ENCODE data around the gene TGM1.

TGM1 gene

GRCh38 chr14:24243336-24243836, 19.6 kb downstream of the TGM1 start:
- Histone ChIP-seq H3K4me1 (ENCODE audit: control insufficient read depth in 1 of 2, insufficient read depth in 2 of 2, low read length in 2 of 2) (peaks cover 34 to 48% of the 10 kb centered on the region in 2 donors), H3K4me3 (ENCODE audit: low read depth in 1 of 2, low read length in 2 of 2) (peak overlapping the region; percentile 84 to 93), H3K27me3 (ENCODE audit: control insufficient read depth in 1 of 2, insufficient read depth in 2 of 2, low read length in 2 of 2) (no peaks in the 10 kb centered on the region), H3K27ac (ENCODE audit: low read depth, low read length) (peak overlapping the region; percentile 100), H3K9me3 (ENCODE audit: control insufficient read depth in 1 of 2, low read length in 2 of 2) (no peaks in the 10 kb centered on the region), H3K9ac (ENCODE audit: low read depth in 1 of 2, low read length in 2 of 2) (peak overlapping the region; percentile 88 to 99), H3K36me3 (ENCODE audit: control insufficient read depth in 1 of 2, insufficient read depth in 2 of 2, low read length in 2 of 2) (peaks cover 22 to 27% of the 10 kb centered on the region in 2 donors)

GRCh38 chr14:24241829-24242443, 21.0 kb downstream of the TGM1 start:
- Histone ChIP-seq H3K9me3 (ENCODE audit: control insufficient read depth in 1 of 2, low read length in 2 of 2) (no peaks in the 10 kb centered on the region), H3K4me3 (ENCODE audit: low read depth in 1 of 2, low read length in 2 of 2) (peak overlapping the region; percentile 84 to 93), H3K27ac (ENCODE audit: low read depth, low read length) (peak overlapping the region; percentile 100), H3K36me3 (ENCODE audit: control insufficient read depth in 1 of 2, insufficient read depth in 2 of 2, low read length in 2 of 2) (peaks cover 36 to 42% of the 10 kb centered on the region in 2 donors), H3K4me1 (ENCODE audit: control insufficient read depth in 1 of 2, insufficient read depth in 2 of 2, low read length in 2 of 2) (peaks cover 34 to 46% of the 10 kb centered on the region in 2 donors), H3K27me3 (ENCODE audit: control insufficient read depth in 1 of 2, insufficient read depth in 2 of 2, low read length in 2 of 2) (no peaks in the 10 kb centered on the region), H3K9ac (ENCODE audit: low read depth in 1 of 2, low read length in 2 of 2) (peak overlapping the region; percentile 88 to 99)

GRCh38 chr14:24240110-24240918, 22.7 kb downstream of the TGM1 start:
- Histone ChIP-seq H3K36me3 (ENCODE audit: control insufficient read depth in 1 of 2, insufficient read depth in 2 of 2, low read length in 2 of 2) (peaks cover 47 to 57% of the 10 kb centered on the region in 2 donors), H3K9ac (ENCODE audit: low read depth in 1 of 2, low read length in 2 of 2) (peak overlapping the region in 1 of 2 donors; percentile 88), H3K27ac (ENCODE audit: low read depth, low read length) (no peak overlapping the region), H3K4me3 (ENCODE audit: low read depth in 1 of 2, low read length in 2 of 2) (peak overlapping the region in 1 of 2 donors; percentile 29), H3K4me1 (ENCODE audit: control insufficient read depth in 1 of 2, insufficient read depth in 2 of 2, low read length in 2 of 2) (peaks cover 34 to 42% of the 10 kb centered on the region in 2 donors), H3K9me3 (ENCODE audit: control insufficient read depth in 1 of 2, low read length in 2 of 2) (no peaks in the 10 kb centered on the region), H3K27me3 (ENCODE audit: control insufficient read depth in 1 of 2, insufficient read depth in 2 of 2, low read length in 2 of 2) (no peaks in the 10 kb centered on the region)

GRCh38 chr14:24238527-24239037, 24.4 kb downstream of the TGM1 start:
- Histone ChIP-seq H3K27me3 (ENCODE audit: control insufficient read depth in 1 of 2, insufficient read depth in 2 of 2, low read length in 2 of 2) (no peaks in the 10 kb centered on the region), H3K36me3 (ENCODE audit: control insufficient read depth in 1 of 2, insufficient read depth in 2 of 2, low read length in 2 of 2) (peaks cover 47 to 64% of the 10 kb centered on the region in 2 donors), H3K4me1 (ENCODE audit: control insufficient read depth in 1 of 2, insufficient read depth in 2 of 2, low read length in 2 of 2) (peaks cover 44 to 46% of the 10 kb centered on the region in 2 donors), H3K27ac (ENCODE audit: low read depth, low read length) (no peak overlapping the region), H3K4me3 (ENCODE audit: low read depth in 1 of 2, low read length in 2 of 2) (no peak overlapping the region), H3K9me3 (ENCODE audit: control insufficient read depth in 1 of 2, low read length in 2 of 2) (no peaks in the 10 kb centered on the region), H3K9ac (ENCODE audit: low read depth in 1 of 2, low read length in 2 of 2) (no peak overlapping the region)

- no peaks in the 10 kb centered on the region for H3K9me3 ChIP-seq (ENCODE audit: control insufficient read depth in 1 of 2, low read length in 2 of 2)
- no peak overlapping the region for H3K27ac ChIP-seq (ENCODE audit: low read depth, low read length)
- peaks cover 47 to 64% of the 10 kb centered on the region in 2 donors for H3K36me3 ChIP-seq (ENCODE audit: control insufficient read depth in 1 of 2, insufficient read depth in 2 of 2, low read length in 2 of 2)
- H3K27me3 ChIP-seq (ENCODE audit: control insufficient read depth in 1 of 2, insufficient read depth in 2 of 2, low read length in 2 of 2), result no peaks in the 10 kb centered on the region
- H3K9ac ChIP-seq (ENCODE audit: low read depth in 1 of 2, low read length in 2 of 2), result no peak overlapping the region
- no peak overlapping the region for H3K4me3 ChIP-seq (ENCODE audit: low read depth in 1 of 2, low read length in 2 of 2)
- H3K4me1 ChIP-seq (ENCODE audit: control insufficient read depth in 1 of 2, insufficient read depth in 2 of 2, low read length in 2 of 2), result peaks cover 44 to 47% of the 10 kb centered on the region in 2 donors
Observed at GRCh38 chr14:24238123-24238522, 24.9 kb downstream of the TGM1 start.

- H3K4me1 ChIP-seq (ENCODE audit: control insufficient read depth in 1 of 2, insufficient read depth in 2 of 2, low read length in 2 of 2), result peaks cover 44 to 48% of the 10 kb centered on the region in 2 donors
- no peaks in the 10 kb centered on the region for H3K9me3 ChIP-seq (ENCODE audit: control insufficient read depth in 1 of 2, low read length in 2 of 2)
- no peak overlapping the region for H3K27ac ChIP-seq (ENCODE audit: low read depth, low read length)
- H3K9ac ChIP-seq (ENCODE audit: low read depth in 1 of 2, low read length in 2 of 2), result no peak overlapping the region
- H3K36me3 ChIP-seq (ENCODE audit: control insufficient read depth in 1 of 2, insufficient read depth in 2 of 2, low read length in 2 of 2), result peaks cover 47 to 64% of the 10 kb centered on the region in 2 donors
- H3K4me3 ChIP-seq (ENCODE audit: low read depth in 1 of 2, low read length in 2 of 2), result no peak overlapping the region
- no peaks in the 10 kb centered on the region for H3K27me3 ChIP-seq (ENCODE audit: control insufficient read depth in 1 of 2, insufficient read depth in 2 of 2, low read length in 2 of 2)
Observed at GRCh38 chr14:24237463-24237955, 25.5 kb downstream of the TGM1 start.

- Histone ChIP-seq H3K4me1 (ENCODE audit: control insufficient read depth in 1 of 2, insufficient read depth in 2 of 2, low read length in 2 of 2) (peaks cover 43 to 48% of the 10 kb centered on the region in 2 donors), H3K9ac (ENCODE audit: low read depth in 1 of 2, low read length in 2 of 2) (no peak overlapping the region), H3K4me3 (ENCODE audit: low read depth in 1 of 2, low read length in 2 of 2) (no peak overlapping the region), H3K36me3 (ENCODE audit: control insufficient read depth in 1 of 2, insufficient read depth in 2 of 2, low read length in 2 of 2) (peaks cover 47 to 64% of the 10 kb centered on the region in 2 donors), H3K9me3 (ENCODE audit: control insufficient read depth in 1 of 2, low read length in 2 of 2) (no peaks in the 10 kb centered on the region), H3K27me3 (ENCODE audit: control insufficient read depth in 1 of 2, insufficient read depth in 2 of 2, low read length in 2 of 2) (no peaks in the 10 kb centered on the region), H3K27ac (ENCODE audit: low read depth, low read length) (no peak overlapping the region)
Observed at GRCh38 chr14:24236689-24237462, 26.1 kb downstream of the TGM1 start.

- H3K4me3 ChIP-seq (ENCODE audit: low read depth in 1 of 2, low read length in 2 of 2), result no peak overlapping the region
- no peak overlapping the region for H3K9ac ChIP-seq (ENCODE audit: low read depth in 1 of 2, low read length in 2 of 2)
- no peaks in the 10 kb centered on the region for H3K27me3 ChIP-seq (ENCODE audit: control insufficient read depth in 1 of 2, insufficient read depth in 2 of 2, low read length in 2 of 2)
- no peaks in the 10 kb centered on the region for H3K9me3 ChIP-seq (ENCODE audit: control insufficient read depth in 1 of 2, low read length in 2 of 2)
- H3K27ac ChIP-seq (ENCODE audit: low read depth, low read length), result no peak overlapping the region
- H3K4me1 ChIP-seq (ENCODE audit: control insufficient read depth in 1 of 2, insufficient read depth in 2 of 2, low read length in 2 of 2), result peaks cover 42 to 46% of the 10 kb centered on the region in 2 donors
- peaks cover 45 to 63% of the 10 kb centered on the region in 2 donors for H3K36me3 ChIP-seq (ENCODE audit: control insufficient read depth in 1 of 2, insufficient read depth in 2 of 2, low read length in 2 of 2)
Observed at GRCh38 chr14:24235804-24236688, 26.9 kb downstream of the TGM1 start.

Measured in duodenal mucosa (tissue), 2 donors.